Nephron (organoid): Measurements from ENCODE around the gene SCRN1.

Experiments used
- H3K27ac Mint-ChIP-seq, 3 experiments: 2 replicates each; pipeline ENCODE4 v1.8.0; 2020; ENCODE audit warnings: mixed read lengths in 3 of 3, mild to moderate bottlenecking in 2 of 3, moderate library complexity in 1 of 3
- H3K27me3 Mint-ChIP-seq: 2 replicates; pipeline ENCODE4 v1.8.0; 2021; ENCODE audit warnings: low read depth, mild to moderate bottlenecking, moderate library complexity, mixed read lengths
- H3K36me3 Mint-ChIP-seq: 2 replicates; pipeline ENCODE4 v1.8.0; 2020; ENCODE audit warnings: low read depth, mixed read lengths
- H3K4me1 Mint-ChIP-seq: 2 replicates; pipeline ENCODE4 v1.8.0; 2020; ENCODE audit warnings: mixed read lengths
- H3K4me3 Mint-ChIP-seq, 3 experiments: 2 replicates each; pipeline ENCODE4 v1.8.0; 2020; ENCODE audit warnings: mild to moderate bottlenecking in 3 of 3, mixed read lengths in 3 of 3, moderate library complexity in 2 of 3
- H3K9me3 Mint-ChIP-seq: 2 replicates; pipeline ENCODE4 v1.8.0; 2020; ENCODE audit warnings: mixed read lengths
- TF ChIP-seq, protein P1 (sequence below), 3 experiments: fragments of 200-600 bp; sonication (generic); IDR thresholded peaks; one replicate each; pipeline ENCODE4 v1.5.0; 2021; ENCODE audit warnings: antibody characterized with exemption in 3 of 3; ENCODE audit not compliant: unreplicated experiment in 3 of 3

SCRN1 gene

DNA sequence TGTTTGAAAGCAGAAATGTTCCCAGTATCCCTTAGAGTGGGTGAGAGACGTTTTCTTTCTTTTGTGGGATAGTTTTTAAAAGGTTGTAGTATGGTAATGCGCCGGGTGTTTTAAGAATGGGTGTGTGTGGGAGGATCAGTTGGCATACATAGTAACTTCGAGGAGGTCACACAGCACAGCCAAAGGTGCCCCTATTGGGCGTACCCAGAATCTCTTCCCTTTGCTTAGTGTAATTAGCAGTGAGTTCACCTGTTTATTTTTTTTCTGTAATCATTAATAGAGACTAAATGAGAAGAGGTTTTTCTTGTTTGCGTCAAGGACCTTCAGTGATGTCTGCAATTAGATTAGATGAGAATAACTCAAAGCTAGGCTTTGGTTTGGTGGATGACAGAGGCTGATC is 40.1 kb upstream of the SCRN1 start:
- peaks cover 40% of the 10 kb centered on the region for H3K4me1 Mint-ChIP-seq
- H3K27me3 Mint-ChIP-seq: no peaks in the 10 kb centered on the region
- no peaks in the 10 kb centered on the region for H3K9me3 Mint-ChIP-seq
- no peak overlapping the region for H3K4me3 Mint-ChIP-seq
- no peak overlapping the region for H3K27ac Mint-ChIP-seq
- TF ChIP-seq, protein P1, sequence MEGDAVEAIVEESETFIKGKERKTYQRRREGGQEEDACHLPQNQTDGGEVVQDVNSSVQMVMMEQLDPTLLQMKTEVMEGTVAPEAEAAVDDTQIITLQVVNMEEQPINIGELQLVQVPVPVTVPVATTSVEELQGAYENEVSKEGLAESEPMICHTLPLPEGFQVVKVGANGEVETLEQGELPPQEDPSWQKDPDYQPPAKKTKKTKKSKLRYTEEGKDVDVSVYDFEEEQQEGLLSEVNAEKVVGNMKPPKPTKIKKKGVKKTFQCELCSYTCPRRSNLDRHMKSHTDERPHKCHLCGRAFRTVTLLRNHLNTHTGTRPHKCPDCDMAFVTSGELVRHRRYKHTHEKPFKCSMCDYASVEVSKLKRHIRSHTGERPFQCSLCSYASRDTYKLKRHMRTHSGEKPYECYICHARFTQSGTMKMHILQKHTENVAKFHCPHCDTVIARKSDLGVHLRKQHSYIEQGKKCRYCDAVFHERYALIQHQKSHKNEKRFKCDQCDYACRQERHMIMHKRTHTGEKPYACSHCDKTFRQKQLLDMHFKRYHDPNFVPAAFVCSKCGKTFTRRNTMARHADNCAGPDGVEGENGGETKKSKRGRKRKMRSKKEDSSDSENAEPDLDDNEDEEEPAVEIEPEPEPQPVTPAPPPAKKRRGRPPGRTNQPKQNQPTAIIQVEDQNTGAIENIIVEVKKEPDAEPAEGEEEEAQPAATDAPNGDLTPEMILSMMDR (IDR thresholded peaks at IDR 0.05; ENCODE audit: unreplicated experiment in 3 of 3): no peak
- peaks cover 12% of the 10 kb centered on the region for H3K36me3 Mint-ChIP-seq

DNA sequence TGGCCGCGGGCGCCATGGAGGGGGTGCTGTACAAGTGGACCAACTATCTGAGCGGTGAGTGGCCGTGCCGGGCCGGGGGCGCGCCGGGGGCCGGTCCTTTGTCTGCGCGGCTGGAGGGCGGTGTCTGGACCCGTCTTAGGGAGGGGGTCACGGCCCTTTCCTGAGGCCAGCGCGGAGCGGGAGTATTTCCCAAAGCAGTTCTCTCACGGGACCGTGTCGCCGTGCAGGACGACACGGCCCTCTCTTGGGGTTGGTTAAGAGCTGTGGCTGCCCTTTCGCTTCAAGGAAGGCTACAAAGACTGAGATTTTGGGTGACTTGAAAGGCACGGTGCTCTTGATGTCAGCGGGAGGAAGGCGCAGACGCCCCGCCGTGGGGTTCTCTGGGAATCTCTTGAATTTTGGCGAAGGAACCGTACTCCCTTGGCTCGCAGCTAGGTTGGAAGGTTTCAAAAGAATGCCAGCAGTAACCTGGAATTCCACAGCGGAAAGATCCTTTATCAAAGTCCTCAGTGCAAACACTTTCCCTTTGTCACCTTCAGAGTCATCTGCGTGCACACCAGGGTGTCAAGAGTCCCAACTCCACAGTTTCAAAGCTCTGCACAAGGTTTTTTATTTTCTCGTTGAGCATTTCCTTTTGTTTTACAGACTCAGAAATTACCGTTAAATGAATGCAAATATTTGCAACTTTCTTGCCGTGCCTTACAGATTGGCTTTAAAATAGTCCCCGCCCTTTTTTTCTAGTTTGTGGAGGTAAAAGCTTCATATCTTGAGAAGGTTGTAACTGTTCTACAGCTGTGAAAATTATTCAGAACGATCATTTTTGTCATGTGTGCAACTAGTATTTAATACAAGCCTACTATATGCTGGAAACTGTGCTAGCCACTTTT is 39.4 kb upstream of the SCRN1 start:
- TF ChIP-seq, protein P1 (IDR thresholded peaks at IDR 0.05; ENCODE audit: unreplicated experiment in 3 of 3): peak in 1 of 3 experiments; percentile 3
- Mint-ChIP-seq H3K36me3 (peaks cover 5% of the 10 kb centered on the region), H3K4me3 (no peak overlapping the region), H3K27me3 (no peaks in the 10 kb centered on the region), H3K27ac (no peak overlapping the region), H3K4me1 (peaks cover 44% of the 10 kb centered on the region), H3K9me3 (no peaks in the 10 kb centered on the region)

DNA sequence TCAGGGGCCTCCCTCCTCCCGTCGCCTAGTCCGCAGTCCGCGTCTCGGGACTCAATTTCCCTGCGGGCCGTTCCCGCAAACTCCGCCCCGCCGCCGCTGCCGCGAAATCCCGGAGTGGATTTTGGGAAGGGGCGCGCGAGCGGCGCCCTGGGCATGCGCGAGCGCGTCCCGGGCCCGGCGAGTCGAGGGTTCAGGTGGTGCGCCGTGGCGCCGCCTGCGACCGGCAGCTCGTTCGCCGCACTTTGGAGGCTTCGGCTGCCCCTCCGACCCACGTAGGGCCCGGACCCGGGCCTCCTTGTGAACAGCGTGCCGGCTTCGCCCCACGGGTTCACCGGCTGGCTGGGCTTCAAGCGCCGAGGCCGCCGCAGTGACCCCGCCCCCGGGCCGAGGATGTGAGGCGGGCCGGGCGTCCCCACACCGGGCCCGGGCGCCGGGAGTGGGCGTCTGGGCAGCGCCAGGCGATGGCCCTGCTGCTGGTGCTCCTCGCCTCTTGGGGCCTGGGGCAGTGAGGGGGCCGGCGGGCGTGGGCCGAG is 38.7 kb upstream of the SCRN1 start, which contains the start of gene PLEKHA8:
Gene PLEKHA8, plus strand, starts transcription at position 197 of the 533 bp plus-strand sequence. CDS start 351 bp downstream, outside the sequence.
- Mint-ChIP-seq H3K27ac (peak within 1 kb of the TSS; percentile 96 to 98 (median 98)), H3K9me3 (no peaks in the 10 kb centered on the region), H3K27me3 (no peaks in the 10 kb centered on the region), H3K4me3 (peak within 1 kb of the TSS in 2 of 3 experiments; percentile 96 to 99), H3K4me1 (peaks cover 51% of the 10 kb centered on the region), H3K36me3 (no peaks in the 10 kb centered on the region)
- TF ChIP-seq, protein P1 (IDR thresholded peaks at IDR 0.05; ENCODE audit: unreplicated experiment in 3 of 3): no peak

DNA sequence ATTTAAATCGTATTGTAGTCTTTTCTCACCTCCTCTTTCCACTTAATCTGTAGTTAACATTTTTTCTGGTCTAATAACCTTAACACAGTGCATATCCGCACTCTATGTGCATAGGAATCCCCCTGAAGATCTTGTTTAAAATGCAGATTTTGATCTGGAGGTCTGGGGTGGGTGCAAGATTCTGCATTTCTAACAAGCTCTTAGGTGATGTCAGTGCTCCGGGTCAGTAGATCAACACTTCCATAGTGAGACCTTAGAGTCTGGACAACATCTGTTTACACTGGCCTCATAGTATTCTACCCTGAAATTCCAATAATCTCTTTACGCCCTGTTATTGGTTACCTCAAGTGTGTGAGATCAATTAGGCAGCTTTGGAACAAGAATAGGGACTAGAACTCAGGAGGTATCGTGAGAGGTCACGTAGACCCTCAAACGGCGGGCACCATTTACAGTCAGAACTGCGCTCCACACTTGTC is 38.2 kb upstream of the SCRN1 start:
- Mint-ChIP-seq H3K9me3 (no peaks in the 10 kb centered on the region), H3K36me3 (peaks cover 4% of the 10 kb centered on the region), H3K27ac (peak overlapping the region; percentile 96 to 98 (median 98)), H3K27me3 (no peaks in the 10 kb centered on the region), H3K4me3 (peak overlapping the region in 2 of 3 experiments; percentile 96 to 99), H3K4me1 (peaks cover 53% of the 10 kb centered on the region)
- TF ChIP-seq, protein P1 (IDR thresholded peaks at IDR 0.05; ENCODE audit: unreplicated experiment in 3 of 3): no peak

DNA sequence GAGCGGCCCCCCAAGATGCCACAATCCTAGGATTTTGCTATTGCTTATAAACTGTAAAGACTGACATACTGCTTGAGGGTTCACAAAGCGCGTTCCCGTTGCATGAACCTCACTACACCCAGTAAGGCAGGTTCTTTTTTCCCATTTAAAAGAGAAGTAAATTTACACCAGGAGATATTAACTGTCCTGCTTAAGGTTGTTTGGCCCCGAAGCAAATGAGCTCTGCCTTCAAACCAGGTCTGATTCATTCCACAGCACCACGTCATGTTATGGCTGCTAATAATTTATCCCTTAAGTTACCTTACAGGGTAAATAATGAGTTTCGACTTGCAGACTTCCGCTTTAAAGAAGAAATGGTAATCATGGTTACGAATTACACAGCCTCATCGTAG is 37.5 kb upstream of the SCRN1 start:
- Mint-ChIP-seq H3K36me3 (peaks cover 4% of the 10 kb centered on the region), H3K4me3 (peak overlapping the region in 2 of 3 experiments; percentile 96 to 99), H3K4me1 (peaks cover 47% of the 10 kb centered on the region), H3K27me3 (no peaks in the 10 kb centered on the region), H3K9me3 (no peaks in the 10 kb centered on the region), H3K27ac (peak overlapping the region; percentile 96 to 98 (median 98))
- TF ChIP-seq, protein P1 (IDR thresholded peaks at IDR 0.05; ENCODE audit: unreplicated experiment in 3 of 3): no peak
